ENCODE measurements around the gene LIN7B. TPM values are rescaled to one million over a fixed set of nuclear protein-coding genes. Genes with fewer than 3 reads are reported as not detected.
"Not testable (repeated sequence)": the region's sequence is repeated elsewhere in the genome, so short reads cannot be mapped to it uniquely, and the experiment has no call there.

The LIN7B gene
- total and polyA plus RNA-seq, 2 of the 8 experiments (the other 6 are each of a cell fraction or from before 2014, with no cell fraction given): 4.1 to 4.2 TPM

GRCh38 chr19:49074869-49075268 lies 39.3 kb upstream of the LIN7B start:
- H3K9ac ChIP-seq (replicated peaks in 1 of 4; ENCODE audit: extremely low read depth in 1 of 4, low read depth in 3 of 4, low read length in 3 of 4); H3K18ac ChIP-seq (ENCODE audit: extremely low read depth, low read length); H3K9me3 ChIP-seq (ENCODE audit: insufficient read depth in 2 of 2, low read depth in 1 of 2, low read length in 1 of 2); H3K23ac ChIP-seq (ENCODE audit: insufficient read length); H3K4me3 ChIP-seq (ENCODE audit: extremely low read depth in 1 of 4, insufficient read depth in 2 of 4, low read depth in 3 of 4, low read length in 4 of 4); H2AFZ ChIP-seq (ENCODE audit: low read length); H4K5ac ChIP-seq (ENCODE audit: insufficient read length, low read depth, low read length); H3K27ac ChIP-seq (ENCODE audit: low read depth, low read length); H3K56ac ChIP-seq (replicated peaks; ENCODE audit: insufficient read length, low read depth, low read length); H3K79me2 ChIP-seq (ENCODE audit: control insufficient read depth in 1 of 2, insufficient read depth in 2 of 2, low read length in 2 of 2); H3K23me2 ChIP-seq (ENCODE audit: low read depth, low read length); H2BK20ac ChIP-seq (ENCODE audit: low read length); H3K4me2 ChIP-seq (ENCODE audit: insufficient read depth in 1 of 2, low read depth in 2 of 2, low read length in 2 of 2); H4K91ac ChIP-seq (replicated peaks; ENCODE audit: insufficient read length, low read length); H4K20me1 ChIP-seq (replicated peaks in 1 of 2; ENCODE audit: control insufficient read depth in 1 of 2, insufficient read depth in 2 of 2, low read length in 2 of 2); H2BK120ac ChIP-seq (replicated peaks; ENCODE audit: low read depth, low read length); H2BK5ac ChIP-seq (ENCODE audit: low read depth, low read length); FAIRE-seq; H2BK15ac ChIP-seq (ENCODE audit: low read length); H2BK12ac ChIP-seq (ENCODE audit: low read depth, low read length); H3K79me1 ChIP-seq (ENCODE audit: low read depth, low read length); H3K4me1 ChIP-seq (replicated peaks in 1 of 4; ENCODE audit: control insufficient read depth in 3 of 4, insufficient read depth in 4 of 4, low read length in 3 of 4); H3K36me3 ChIP-seq (ENCODE audit: control insufficient read depth in 2 of 4, insufficient read depth in 4 of 4, low read length in 3 of 4); H3K4ac ChIP-seq (replicated peaks; ENCODE audit: insufficient read length, low read depth, low read length); H3K14ac ChIP-seq (ENCODE audit: insufficient read length); H4K8ac ChIP-seq (ENCODE audit: extremely low read depth, insufficient read depth, low read length); H2AK5ac ChIP-seq (ENCODE audit: low read depth, low read length): not testable (repeated sequence)
- CTCF ChIA-PET (ENCODE audit: partially characterized antibody): interaction anchor here (0.6 to 3.8 kb wide), 23 partner anchors 8 to 1512 kb away, joined by 3 to 26 read pairs (median 6); partner anchors contain the start of genes CGB7 and NTF4
- POLR2A ChIA-PET (ENCODE audit: partially characterized antibody): interaction anchor here (0.6 to 1.5 kb wide), 5 partner anchors 12 to 608 kb away, joined by 3 to 8 read pairs (median 3); no protein-coding TSS in a partner anchor
- DNase-seq (ENCODE audit: low read depth in 1 of 2, low spot score in 2 of 2): peak in 1 of 2 experiments; percentile 54
- WGBS, 2 experiments (ENCODE audit: extremely low coverage in 1 of 2, insufficient coverage in 1 of 2, insufficient read length in 1 of 2, insufficient replicate concordance in 2 of 2, low coverage in 1 of 2, low lambda C conversion rate in 2 of 2, missing lambda C conversion rate in 1 of 2): 40% methylated on average over 7 of the region's 9 CpGs; no CpG with 5 or more reads in 1 of the 2 experiments
- H3K27me3 ChIP-seq (replicated peaks in 1 of 4; ENCODE audit: control insufficient read depth in 3 of 4, extremely low read depth in 1 of 4, insufficient read depth in 3 of 4, low read length in 3 of 4): peaks cover 26 to 38% (median 36%) of the 10 kb centered on the region in 4 experiments
- TF ChIP-seq CTCF (IDR thresholded peaks at IDR 0.05; ENCODE audit: control extremely low read depth in 1 of 3, insufficient read depth in 1 of 3, low read depth in 1 of 3, low read length in 3 of 3) (peak; percentile 61 to 64 (median 62)), RAD21 (IDR thresholded peaks at IDR 0.05 in 1 of 2, conservative IDR thresholded peaks at IDR 0.05 in 1 of 2; ENCODE audit: low read depth in 2 of 2, low read length in 2 of 2) (peak; percentile 52 to 58)
